ENCODE measurements around the gene FOXJ3. TPM values are rescaled to one million over a fixed set of nuclear protein-coding genes. Genes with fewer than 3 reads are reported as not detected.

FOXJ3 gene
- total and polyA plus RNA-seq, 2 of the 8 experiments (the other 6 are each of a cell fraction or from before 2014, with no cell fraction given), result 48.6 to 51.9 TPM

DNA sequence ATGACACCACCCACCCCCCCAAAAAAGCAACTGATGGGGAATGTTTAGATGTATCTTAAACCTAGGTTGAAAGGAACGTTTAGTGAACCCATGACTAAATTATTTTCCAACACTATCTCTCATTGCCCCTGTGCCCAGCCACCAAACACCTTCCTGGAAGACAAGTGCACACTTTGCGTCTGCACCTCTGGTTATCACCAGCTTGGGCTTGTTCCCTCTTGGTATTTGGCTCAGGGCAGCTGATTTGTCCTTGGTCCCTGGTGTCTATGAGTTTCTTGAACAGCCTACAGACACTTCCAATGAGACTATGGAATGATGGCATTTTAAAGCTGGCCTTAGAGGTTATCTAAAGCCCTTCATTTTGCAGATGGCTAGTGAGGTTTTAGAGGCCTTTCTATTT lies 30.1 kb upstream of the FOXJ3 start:
- H4K8ac ChIP-seq (ENCODE audit: extremely low read depth, insufficient read depth, low read length), result no peak overlapping the region
- ChIA-PET CTCF (ENCODE audit: partially characterized antibody) (interaction anchor here (0.7 to 1.4 kb wide), 2 partner anchors 59 to 191 kb away, joined by 3 to 5 read pairs; no protein-coding TSS in a partner anchor), POLR2A (ENCODE audit: partially characterized antibody) (no interaction called here)
- H2BK12ac ChIP-seq (ENCODE audit: low read depth, low read length), result no peak overlapping the region
- 0 out of 7 replicates have a peak, but pooled peaks cover 0 to 2% (median 0%) of the 10 kb centered on the region in 4 experiments for H3K4me1 ChIP-seq (replicated peaks in 1 of 4; ENCODE audit: control insufficient read depth in 3 of 4, insufficient read depth in 4 of 4, low read length in 3 of 4)
- no peak overlapping the region for H2BK20ac ChIP-seq (ENCODE audit: low read length)
- no peak overlapping the region for H3K18ac ChIP-seq (ENCODE audit: extremely low read depth, low read length)
- H3K23ac ChIP-seq (ENCODE audit: insufficient read length), result no peak overlapping the region
- FAIRE-seq (no peak), DNase-seq (ENCODE audit: low read depth in 1 of 2, low spot score in 2 of 2) (no peak)
- H3K4me2 ChIP-seq (ENCODE audit: insufficient read depth in 1 of 2, low read depth in 2 of 2, low read length in 2 of 2), result no peak overlapping the region
- TF ChIP-seq BRCA1 (IDR thresholded peaks at IDR 0.05; ENCODE audit: low read depth, low read length) (no peak), MAFK (IDR thresholded peaks at IDR 0.05; ENCODE audit: low read depth, low read length) (no peak), SP2 (IDR thresholded peaks at IDR 0.05; ENCODE audit: low read length) (no peak), SP1 (IDR thresholded peaks at IDR 0.05; ENCODE audit: low read depth, low read length) (no peak), JUND (IDR thresholded peaks at IDR 0.05; ENCODE audit: low read length) (no peak), BACH1 (IDR thresholded peaks at IDR 0.05; ENCODE audit: low read length) (no peak), TEAD4 (IDR thresholded peaks at IDR 0.05; ENCODE audit: low read depth, low read length) (no peak), SIN3A (conservative IDR thresholded peaks at IDR 0.05 in 1 of 2, IDR thresholded peaks at IDR 0.05 in 1 of 2; ENCODE audit: low read depth in 1 of 2, low read length in 2 of 2) (no peak), SIRT6 (IDR thresholded peaks at IDR 0.05; ENCODE audit: low read length) (no peak)
- no peaks in the 10 kb centered on the region for H4K20me1 ChIP-seq (replicated peaks in 1 of 2; ENCODE audit: control insufficient read depth in 1 of 2, insufficient read depth in 2 of 2, low read length in 2 of 2)
- no peak overlapping the region for H3K9ac ChIP-seq (replicated peaks in 1 of 4; ENCODE audit: extremely low read depth in 1 of 4, low read depth in 3 of 4, low read length in 3 of 4)
- H3K9me3 ChIP-seq (ENCODE audit: insufficient read depth in 2 of 2, low read depth in 1 of 2, low read length in 1 of 2), result no peaks in the 10 kb centered on the region
- H3K27me3 ChIP-seq (replicated peaks in 1 of 4; ENCODE audit: control insufficient read depth in 3 of 4, extremely low read depth in 1 of 4, insufficient read depth in 3 of 4, low read length in 3 of 4), result no peaks in the 10 kb centered on the region
- no peak overlapping the region for H3K56ac ChIP-seq (replicated peaks; ENCODE audit: insufficient read length, low read depth, low read length)
- no peak overlapping the region for H2BK5ac ChIP-seq (ENCODE audit: low read depth, low read length)
- no peaks in the 10 kb centered on the region for H3K36me3 ChIP-seq (ENCODE audit: control insufficient read depth in 2 of 4, insufficient read depth in 4 of 4, low read length in 3 of 4)
- no peaks in the 10 kb centered on the region for H3K79me2 ChIP-seq (ENCODE audit: control insufficient read depth in 1 of 2, insufficient read depth in 2 of 2, low read length in 2 of 2)
- H2AFZ ChIP-seq (ENCODE audit: low read length), result no peak overlapping the region
- H3K14ac ChIP-seq (ENCODE audit: insufficient read length), result no peak overlapping the region
- H4K91ac ChIP-seq (replicated peaks; ENCODE audit: insufficient read length, low read length), result no peak overlapping the region
- H2AK5ac ChIP-seq (ENCODE audit: low read depth, low read length), result no peak overlapping the region
- no peak overlapping the region for H2BK15ac ChIP-seq (ENCODE audit: low read length)
- H2BK120ac ChIP-seq (replicated peaks; ENCODE audit: low read depth, low read length), result no peak overlapping the region
- 91% methylated on average over 2 of the region's 2 CpGs; no CpG with 5 or more reads in 1 of the 2 experiments for WGBS, 2 experiments (ENCODE audit: extremely low coverage in 1 of 2, insufficient coverage in 1 of 2, insufficient read length in 1 of 2, insufficient replicate concordance in 2 of 2, low coverage in 1 of 2, low lambda C conversion rate in 2 of 2, missing lambda C conversion rate in 1 of 2)
- no peak overlapping the region for H3K27ac ChIP-seq (ENCODE audit: low read depth, low read length)
- no peaks in the 10 kb centered on the region for H3K23me2 ChIP-seq (ENCODE audit: low read depth, low read length)
- H3K4me3 ChIP-seq (ENCODE audit: extremely low read depth in 1 of 4, insufficient read depth in 2 of 4, low read depth in 3 of 4, low read length in 4 of 4), result no peak overlapping the region
- no peaks in the 10 kb centered on the region for H3K79me1 ChIP-seq (ENCODE audit: low read depth, low read length)
- H3K4ac ChIP-seq (replicated peaks; ENCODE audit: insufficient read length, low read depth, low read length), result no peak overlapping the region
- H4K5ac ChIP-seq (ENCODE audit: insufficient read length, low read depth, low read length), result no peak overlapping the region

Data from H1 (cell line).